ELR (cell line): ENCODE data around the gene SEPTIN1.
A peak's percentile ranks its signal among the peaks of the same experiment; 100 is the strongest.
"Not testable (repeated sequence)": the region's sequence is repeated elsewhere in the genome, so short reads cannot be mapped to it uniquely, and the experiment has no call there.

ENCODE experiments used
- DNase-seq: peaks from one replicate; pipeline ENCODE4 v3.0.0-alpha.2; 2015; ENCODE audit warnings: low read depth

Gene SEPTIN1

GRCh38 chr16:30401768-30402425, 19.5 kb upstream of the SEPTIN1 start:
- no peak for DNase-seq

GRCh38 chr16:30399435-30400186, 17.2 kb upstream of the SEPTIN1 start:
- DNase-seq: no peak

GRCh38 chr16:30398661-30399434, 16.5 kb upstream of the SEPTIN1 start:
- DNase-seq: no peak

GRCh38 chr16:30397776-30398660, 15.7 kb upstream of the SEPTIN1 start:
- DNase-seq: peak; percentile 28

GRCh38 chr16:30397056-30397455, 14.7 kb upstream of the SEPTIN1 start:
- no peak for DNase-seq

GRCh38 chr16:30396627-30397026, 14.3 kb upstream of the SEPTIN1 start:
- not testable (repeated sequence) for DNase-seq

- no peak for DNase-seq
These were observed 13.7 kb upstream of the SEPTIN1 start for GRCh38 chr16:30395992-30396585.

- DNase-seq: peak; percentile 77
These were observed 13.0 kb upstream of the SEPTIN1 start, which contains the start of gene ZNF48 for GRCh38 chr16:30395155-30395991. TSS of gene ZNF48 (plus strand) at chr16:30395420. CDS start at chr16:30395795, 375 bp downstream.

- peak; percentile 47 for DNase-seq
These were observed 12.3 kb upstream of the SEPTIN1 start for GRCh38 chr16:30394592-30395154.

- DNase-seq: no peak
These were observed 1.2 kb upstream of the SEPTIN1 start for GRCh38 chr16:30383521-30383920.

- no peak for DNase-seq
These were observed 895 bp downstream of the SEPTIN1 start for GRCh38 chr16:30381291-30382041.

GRCh38 chr16:30380803-30381208, 1.6 kb downstream of the SEPTIN1 start:
- no peak for DNase-seq

GRCh38 chr16:30380072-30380802, 2.1 kb downstream of the SEPTIN1 start:
- DNase-seq: no peak

- no peak for DNase-seq
These were observed 3.1 kb downstream of the SEPTIN1 start for GRCh38 chr16:30379158-30379783.

- DNase-seq: peak; percentile 98
These were observed 3.9 kb downstream of the SEPTIN1 start for GRCh38 chr16:30378236-30379157.

GRCh38 chr16:30377812-30378235, 4.5 kb downstream of the SEPTIN1 start:
- DNase-seq: peak; percentile 88
